Neural progenitor cell (in vitro differentiated cells): Measurements from ENCODE around the gene RBBP4. TPM values are rescaled to one million over a fixed set of nuclear protein-coding genes. Genes with fewer than 3 reads are reported as not detected.
"Not testable (repeated sequence)": the region's sequence is repeated elsewhere in the genome, so short reads cannot be mapped to it uniquely, and the experiment has no call there.

ENCODE experiments used
- DNase-seq: peaks from one replicate; pipeline ENCODE4 v3.0.0-alpha.2; 2016; ENCODE audit warnings: low spot score
- H2AFZ ChIP-seq: fragments of 200-600 bp; sonication (generic); replicated peaks from 2 replicates; pipeline ENCODE4 v1.6.1; 2016; ENCODE audit warnings: antibody characterized with exemption
- H3F3A ChIP-seq: fragments of 200-600 bp; sonication (generic); 2 replicates; pipeline ENCODE4 v1.6.1; 2016; ENCODE audit warnings: antibody characterized with exemption, low read depth
- H3K27ac ChIP-seq: fragments of 200-600 bp; sonication (generic); 2 replicates; pipeline ENCODE4 v1.5.1; 2016; ENCODE audit warnings: mild to moderate bottlenecking
- H3K27me3 ChIP-seq: fragments of 200-600 bp; sonication (generic); 2 replicates; pipeline ENCODE4 v1.6.1; 2016; ENCODE audit warnings: mild to moderate bottlenecking, moderate library complexity
- H3K36me3 ChIP-seq: fragments of 200-600 bp; sonication (generic); 2 replicates; pipeline ENCODE4 v1.5.1; 2016
- H3K4me1 ChIP-seq: fragments of 200-600 bp; sonication (generic); 2 replicates; pipeline ENCODE4 v1.6.1; 2016; ENCODE audit warnings: mixed run types
- H3K4me2 ChIP-seq: fragments of 200-600 bp; sonication (generic); 2 replicates; pipeline ENCODE4 v1.6.1; 2016
- H3K4me3 ChIP-seq: fragments of 200-600 bp; sonication (generic); 2 replicates; pipeline ENCODE4 v1.5.1; 2016
- H3K79me2 ChIP-seq: fragments of 200-600 bp; sonication (generic); 2 replicates; pipeline ENCODE4 v1.6.1; 2016; ENCODE audit warnings: low read depth
- H3K9ac ChIP-seq: fragments of 200-600 bp; sonication (generic); 2 replicates; pipeline ENCODE4 v1.6.1; 2016
- H3K9me3 ChIP-seq: fragments of 200-600 bp; sonication (generic); 2 replicates; pipeline ENCODE4 v1.5.1; 2016; ENCODE audit warnings: low read depth
- H4K20me1 ChIP-seq: fragments of 200-600 bp; sonication (generic); 2 replicates; pipeline ENCODE4 v1.6.1; 2016; ENCODE audit warnings: low read depth
- H3K27ac Mint-ChIP-seq: 3 replicates; pipeline ENCODE4 v1.8.0; 2021; ENCODE audit warnings: mixed read lengths
- H3K27me3 Mint-ChIP-seq: 2 replicates; pipeline ENCODE4 v1.8.0; 2022; ENCODE audit warnings: low read depth, mild to moderate bottlenecking, inconsistent platforms, moderate library complexity, mixed read lengths; ENCODE audit not compliant: insufficient read depth
- H3K36me3 Mint-ChIP-seq: 3 replicates; pipeline ENCODE4 v1.8.0; 2021; ENCODE audit warnings: mixed read lengths
- H3K4me1 Mint-ChIP-seq: 3 replicates; pipeline ENCODE4 v1.8.0; 2021; ENCODE audit warnings: mixed read lengths
- H3K4me3 Mint-ChIP-seq: 3 replicates; pipeline ENCODE4 v1.8.0; 2021; ENCODE audit warnings: mild to moderate bottlenecking, moderate library complexity, mixed read lengths
- H3K9me3 Mint-ChIP-seq: 3 replicates; pipeline ENCODE4 v1.8.0; 2020; ENCODE audit warnings: mixed read lengths
- EZH2 ChIP-seq: fragments of 200-600 bp; sonication (generic); IDR thresholded peaks from 2 replicates; pipeline ENCODE4 v1.6.1; 2017; ENCODE audit warnings: antibody characterized with exemption, mild to moderate bottlenecking, moderate library complexity
- EZH2phosphoT487 ChIP-seq: fragments of 200-600 bp; sonication (generic); IDR thresholded peaks from 2 replicates; pipeline ENCODE4 v1.6.1; 2017; ENCODE audit warnings: antibody characterized with exemption
- total RNA-seq: library from RNA; depleted of rRNA; stranded (reverse); fragments of >200 nt; gene quantifications from 2 replicates; pipeline ENCODE4 v1.2.3, GENCODE V29; 2015; ENCODE audit warnings: low replicate concordance
- TF ChIP-seq, protein P1 (sequence below): fragments of 200-600 bp; sonication (generic); IDR thresholded peaks from 2 replicates; pipeline ENCODE4 v1.5.1; 2017; ENCODE audit warnings: antibody characterized with exemption, mild to moderate bottlenecking

RBBP4 gene
- total RNA-seq, 1 donor from 2014 or later, result 474 TPM

DNA sequence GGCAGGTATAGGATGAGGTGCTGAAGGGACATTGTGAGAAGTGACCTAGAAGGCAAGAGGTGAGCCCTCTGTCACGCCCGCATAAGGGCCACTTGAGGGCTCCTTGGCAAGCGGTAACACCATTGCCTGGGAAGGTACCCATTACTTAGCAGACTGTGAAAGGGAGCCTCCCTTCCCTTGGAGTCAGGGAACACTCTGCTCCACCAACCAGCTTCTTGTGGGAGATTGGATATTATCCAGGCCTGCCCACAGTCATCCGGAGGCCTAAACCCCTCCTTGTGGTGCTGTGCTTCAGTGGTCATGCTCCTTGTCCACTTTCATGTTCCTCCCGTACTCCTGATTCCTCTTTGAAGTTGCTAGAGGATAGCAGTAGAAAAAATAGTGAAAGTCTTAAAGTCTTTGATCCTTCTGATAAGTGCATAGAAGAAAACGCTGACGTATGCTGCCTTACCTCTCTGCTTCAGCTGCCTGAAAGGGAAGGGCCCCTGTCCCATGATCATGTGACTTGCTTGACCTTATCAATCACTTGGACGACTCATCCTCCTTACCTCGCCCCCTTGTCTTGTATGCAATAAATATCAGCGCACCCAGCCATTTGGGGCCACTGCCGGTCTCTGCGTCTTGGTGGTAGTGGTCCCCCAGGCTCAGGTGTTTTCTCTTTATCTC, 16.0 kb downstream of the RBBP4 start:
- H3K4me2 ChIP-seq, result no peak overlapping the region
- Mint-ChIP-seq H3K4me1 (no peaks in the 10 kb centered on the region), H3K9me3 (no peaks in the 10 kb centered on the region), H3K27me3 (peaks cover 4% of the 10 kb centered on the region), H3K27ac (no peak overlapping the region), H3K4me3 (no peak overlapping the region), H3K36me3 (peaks cover 44% of the 10 kb centered on the region)
- no peaks in the 10 kb centered on the region for H3K4me1 ChIP-seq
- no peak overlapping the region for H3K27ac ChIP-seq
- H3K9ac ChIP-seq, result no peak overlapping the region
- no peaks in the 10 kb centered on the region for H3K9me3 ChIP-seq
- peaks cover 31% of the 10 kb centered on the region for H4K20me1 ChIP-seq
- peaks cover 68% of the 10 kb centered on the region for H3K79me2 ChIP-seq
- peaks cover 26% of the 10 kb centered on the region for H3K36me3 ChIP-seq
- no peak overlapping the region for H2AFZ ChIP-seq
- no peak for TF ChIP-seq EZH2
- TF ChIP-seq, protein P1, sequence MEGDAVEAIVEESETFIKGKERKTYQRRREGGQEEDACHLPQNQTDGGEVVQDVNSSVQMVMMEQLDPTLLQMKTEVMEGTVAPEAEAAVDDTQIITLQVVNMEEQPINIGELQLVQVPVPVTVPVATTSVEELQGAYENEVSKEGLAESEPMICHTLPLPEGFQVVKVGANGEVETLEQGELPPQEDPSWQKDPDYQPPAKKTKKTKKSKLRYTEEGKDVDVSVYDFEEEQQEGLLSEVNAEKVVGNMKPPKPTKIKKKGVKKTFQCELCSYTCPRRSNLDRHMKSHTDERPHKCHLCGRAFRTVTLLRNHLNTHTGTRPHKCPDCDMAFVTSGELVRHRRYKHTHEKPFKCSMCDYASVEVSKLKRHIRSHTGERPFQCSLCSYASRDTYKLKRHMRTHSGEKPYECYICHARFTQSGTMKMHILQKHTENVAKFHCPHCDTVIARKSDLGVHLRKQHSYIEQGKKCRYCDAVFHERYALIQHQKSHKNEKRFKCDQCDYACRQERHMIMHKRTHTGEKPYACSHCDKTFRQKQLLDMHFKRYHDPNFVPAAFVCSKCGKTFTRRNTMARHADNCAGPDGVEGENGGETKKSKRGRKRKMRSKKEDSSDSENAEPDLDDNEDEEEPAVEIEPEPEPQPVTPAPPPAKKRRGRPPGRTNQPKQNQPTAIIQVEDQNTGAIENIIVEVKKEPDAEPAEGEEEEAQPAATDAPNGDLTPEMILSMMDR, result no peak
- TF ChIP-seq EZH2phosphoT487, result no peak
- no peak for DNase-seq
- peaks cover 24% of the 10 kb centered on the region for H3F3A ChIP-seq
- no peak overlapping the region for H3K4me3 ChIP-seq
- H3K27me3 ChIP-seq, result no peaks in the 10 kb centered on the region

DNA sequence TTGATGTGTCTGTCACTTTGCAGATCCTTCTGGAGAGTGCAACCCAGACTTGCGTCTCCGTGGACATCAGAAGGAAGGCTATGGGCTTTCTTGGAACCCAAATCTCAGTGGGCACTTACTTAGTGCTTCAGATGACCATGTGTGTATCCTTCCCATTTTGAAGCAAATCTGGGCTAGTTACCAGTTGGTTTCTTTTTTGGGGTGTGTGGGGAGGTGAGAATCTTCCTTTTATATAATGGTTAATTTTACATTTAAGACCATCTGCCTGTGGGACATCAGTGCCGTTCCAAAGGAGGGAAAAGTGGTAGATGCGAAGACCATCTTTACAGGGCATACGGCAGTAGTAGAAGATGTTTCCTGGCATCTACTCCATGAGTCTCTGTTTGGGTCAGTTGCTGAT, 17.7 kb downstream of the RBBP4 start:
- H3K36me3 Mint-ChIP-seq, result peaks cover 48% of the 10 kb centered on the region
- H4K20me1 ChIP-seq, result peaks cover 38% of the 10 kb centered on the region
- H3K9ac ChIP-seq, H3K27me3 Mint-ChIP-seq, H2AFZ ChIP-seq, H3K4me3 Mint-ChIP-seq, H3K4me2 ChIP-seq, H3K27ac ChIP-seq, H3K4me1 Mint-ChIP-seq, H3K4me1 ChIP-seq, H3K27ac Mint-ChIP-seq, H3K27me3 ChIP-seq, H3K9me3 ChIP-seq, H3K9me3 Mint-ChIP-seq, DNase-seq, H3K4me3 ChIP-seq: not testable (repeated sequence)
- peaks cover 28% of the 10 kb centered on the region for H3F3A ChIP-seq
- peaks cover 52% of the 10 kb centered on the region for H3K79me2 ChIP-seq
- H3K36me3 ChIP-seq, result peaks cover 39% of the 10 kb centered on the region

DNA sequence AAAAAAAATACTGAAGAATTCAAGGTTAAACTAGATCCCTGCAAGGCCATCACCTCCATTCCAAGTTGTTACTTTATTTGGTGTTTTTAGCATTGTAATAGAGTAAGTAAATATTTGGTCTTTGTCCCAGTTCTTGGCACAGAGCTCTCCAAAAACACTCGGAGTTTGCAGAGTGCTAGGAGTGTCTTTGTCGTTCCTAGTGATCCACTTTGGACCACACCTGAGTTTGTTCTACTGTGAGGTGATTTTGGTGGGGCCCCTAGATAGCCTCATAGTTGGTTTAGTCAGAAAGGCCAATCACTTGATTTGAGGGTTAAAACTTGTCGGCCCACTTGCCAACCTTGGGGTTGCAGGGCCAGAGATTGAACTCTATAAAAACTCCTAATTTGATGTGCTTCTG, 25.9 kb downstream of the RBBP4 start:
- Mint-ChIP-seq H3K9me3 (no peaks in the 10 kb centered on the region), H3K27ac (no peak overlapping the region), H3K4me3 (no peak overlapping the region), H3K4me1 (no peaks in the 10 kb centered on the region), H3K27me3 (peaks cover 2% of the 10 kb centered on the region), H3K36me3 (peaks cover 37% of the 10 kb centered on the region)
- DNase-seq, result no peak
- peaks cover 44% of the 10 kb centered on the region for H3F3A ChIP-seq
- H3K27me3 ChIP-seq, result no peaks in the 10 kb centered on the region
- H3K4me1 ChIP-seq, result no peaks in the 10 kb centered on the region
- H3K79me2 ChIP-seq, result no peaks in the 10 kb centered on the region
- H3K4me2 ChIP-seq, result no peak overlapping the region
- H3K9ac ChIP-seq, result no peak overlapping the region
- H3K4me3 ChIP-seq, result no peak overlapping the region
- H2AFZ ChIP-seq, result no peak overlapping the region
- H3K27ac ChIP-seq, result no peak overlapping the region
- no peaks in the 10 kb centered on the region for H3K9me3 ChIP-seq
- H4K20me1 ChIP-seq, result peaks cover 7% of the 10 kb centered on the region
- peaks cover 25% of the 10 kb centered on the region for H3K36me3 ChIP-seq
- TF ChIP-seq EZH2 (no peak), EZH2phosphoT487 (no peak)
- TF ChIP-seq, protein P1, result no peak

DNA sequence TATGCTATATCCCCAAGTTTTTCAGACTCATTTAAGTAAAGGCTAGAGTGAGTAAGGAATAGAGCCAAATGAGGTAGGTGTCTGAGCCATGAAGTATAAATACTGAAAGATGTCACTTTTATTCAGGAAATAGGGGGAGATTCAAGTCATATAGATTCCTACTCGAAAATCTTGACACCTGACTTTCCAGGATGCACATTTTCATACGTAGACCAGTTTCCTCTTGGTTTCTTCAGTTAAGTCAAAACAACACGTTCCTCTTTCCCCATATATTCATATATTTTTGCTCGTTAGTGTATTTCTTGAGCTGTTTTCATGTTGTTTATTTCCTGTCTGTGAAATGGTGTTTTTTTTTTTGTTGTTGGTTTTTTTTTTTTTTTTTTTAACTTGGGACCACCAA, 29.0 kb downstream of the RBBP4 start:
- H3K4me1 ChIP-seq, H3K27ac ChIP-seq, H3K4me3 Mint-ChIP-seq, H2AFZ ChIP-seq, H3K27me3 Mint-ChIP-seq, H3K4me3 ChIP-seq, H3K4me1 Mint-ChIP-seq, H3K9me3 Mint-ChIP-seq, DNase-seq, H3K4me2 ChIP-seq, H3K9me3 ChIP-seq, H3K9ac ChIP-seq, H3K27me3 ChIP-seq, H4K20me1 ChIP-seq, H3K79me2 ChIP-seq, H3K27ac Mint-ChIP-seq: not testable (repeated sequence)
- Histone ChIP-seq H3K36me3 (peaks cover 13% of the 10 kb centered on the region), H3F3A (peaks cover 58% of the 10 kb centered on the region)
- H3K36me3 Mint-ChIP-seq, result peaks cover 27% of the 10 kb centered on the region
